H1 (cell line): ENCODE measurements around the gene BLOC1S1. TPM values are rescaled to one million over a fixed set of nuclear protein-coding genes. Genes with fewer than 3 reads are reported as not detected.

Experiments used
- CHD7 ChIP-seq: fragments of 300-600 bp; sonication (generic); IDR thresholded peaks from 2 replicates; pipeline ENCODE4 v1.7.1; 2012; ENCODE audit warnings: low read length, moderate library complexity, mild to moderate bottlenecking, inconsistent platforms; ENCODE audit not compliant: insufficient replicate concordance
- E2F6 ChIP-seq: IDR thresholded peaks from 2 replicates; pipeline ENCODE4 v1.6.1; 2012; ENCODE audit warnings: inconsistent platforms
- KDM4A ChIP-seq: IDR thresholded peaks from one replicate; pipeline ENCODE4 v1.7.1; 2012; ENCODE audit warnings: low read depth, mild to moderate bottlenecking, moderate library complexity, low read length, inconsistent platforms; ENCODE audit not compliant: severe bottlenecking
- PHF8 ChIP-seq: fragments of 200-600 bp; sonication (generic); conservative IDR thresholded peaks from 2 replicates; pipeline ENCODE4 v1.7.1; 2012; ENCODE audit warnings: low read depth, mild to moderate bottlenecking, inconsistent platforms, low read length, moderate library complexity
- POLR2A ChIP-seq, 2 experiments: IDR thresholded peaks; 1 replicate in 1 of 2; 2 replicates in 1 of 2; pipeline ENCODE4 v1.6.1; 2011; ENCODE audit warnings: low read depth in 2 of 2, low read length in 2 of 2, mild to moderate bottlenecking in 2 of 2; ENCODE audit errors: control extremely low read depth in 1 of 2
- POU5F1 ChIP-seq: IDR thresholded peaks from 2 replicates; pipeline ENCODE4 v1.6.1; 2011; ENCODE audit warnings: low read depth, mild to moderate bottlenecking, low read length, moderate library complexity
- RNF2 ChIP-seq: fragments of 200-900, 300-1000 bp; sonication (generic); IDR thresholded peaks from 2 replicates; pipeline ENCODE4 v1.7.1; 2016; ENCODE audit warnings: borderline replicate concordance, low read depth, mild to moderate bottlenecking, antibody characterized with exemption, low read length; ENCODE audit not compliant: poor library complexity, severe bottlenecking; ENCODE audit errors: missing control alignments
- TAF1 ChIP-seq: IDR thresholded peaks from 2 replicates; pipeline ENCODE4 v1.6.1; 2011; ENCODE audit warnings: mild to moderate bottlenecking, low read depth, low read length
- polyA plus RNA-seq, 7 experiments: library from polyadenylated mRNA; depleted of rRNA in 3 of 7; stranded (reverse) in 5 of 7; unstranded in 2 of 7; fragments of >200 nt in 5 of 7; fragments of 200-250 nt in 2 of 7; gene quantifications; 1 replicate in 5 of 7; 2 replicates in 1 of 7; 4 replicates in 1 of 7; pipeline versions ENCODE4 v1.2.1 to v1.2.3, GENCODE V29; 2011 to 2013; ENCODE audit warnings: missing spikeins in 2 of 7, mixed read lengths in 2 of 7
- total RNA-seq: library from RNA; stranded (reverse); fragmentation: NEBNext Ultra II Directional; extraction: Animal tissue kit (Norgen Biotek cat#: 25700); gene quantifications from 2 replicates; pipeline ENCODE4 v1.2.1, GENCODE V29; 2021

Gene BLOC1S1
- total and polyA plus RNA-seq, 2 of the 8 experiments (the other 6 are each of a cell fraction or from before 2014, with no cell fraction given): 91.1 to 185 TPM

GRCh38 chr12:55716582-55716957 is 724 bp downstream of the BLOC1S1 start (continued):
- TF ChIP-seq POLR2A (IDR thresholded peaks at IDR 0.05; ENCODE audit: control extremely low read depth in 1 of 2, low read depth in 2 of 2, low read length in 2 of 2) (0 out of 3 replicates have a peak, but pooled peaks of 1 of the 2 experiments have one; percentile 14), TAF1 (0 out of 2 replicates have a peak, but pooled peaks have one; percentile 10), PHF8 (no peak), E2F6 (no peak), RNF2 (no peak), POU5F1 (no peak), KDM4A (peak; percentile 38), CHD7 (no peak)
- TF ChIP-seq, all 59 proteins: peak for 4
